ENCODE measurements around the gene EQTN.

The EQTN gene

DNA sequence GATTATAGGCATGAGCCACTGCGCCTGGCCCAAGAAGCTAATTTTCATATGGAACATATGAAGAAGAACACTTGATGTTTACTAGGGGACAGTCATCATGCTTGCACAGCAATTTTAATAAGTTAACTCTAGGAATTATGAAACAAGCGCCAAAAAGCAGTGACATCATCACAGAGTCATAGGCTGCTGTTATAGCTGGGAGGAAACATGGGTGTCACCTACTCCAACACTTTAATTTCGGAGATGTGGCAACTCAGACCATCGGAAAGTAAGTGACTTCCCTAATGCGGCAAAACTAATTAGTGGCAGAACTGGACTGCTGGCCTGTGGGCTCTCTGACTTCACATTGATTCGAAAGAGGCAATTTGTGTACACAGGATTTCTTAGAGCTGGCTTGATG is 38.1 kb upstream of the EQTN start:
- Histone ChIP-seq H4K5ac (ENCODE audit: low read length) (no peak overlapping the region), H3K18ac (ENCODE audit: low read length) (no peak overlapping the region), H3K79me1 (ENCODE audit: low read length) (no peaks in the 10 kb centered on the region), H2BK5ac (ENCODE audit: low read length) (no peak overlapping the region), H3K23ac (ENCODE audit: low read length) (no peak overlapping the region), H3K4ac (ENCODE audit: low read depth, low read length) (no peak overlapping the region), H2AK5ac (ENCODE audit: low read length) (no peak overlapping the region), H3K27ac (ENCODE audit: low read depth, low read length) (no peak overlapping the region), H3K4me1 (ENCODE audit: control insufficient read depth, low read depth, low read length) (no peaks in the 10 kb centered on the region), H2BK120ac (ENCODE audit: low read depth, low read length) (no peak overlapping the region), H3K36me3 (ENCODE audit: control insufficient read depth, insufficient read depth, low read length) (no peaks in the 10 kb centered on the region), H3K9ac (ENCODE audit: low read length) (no peak overlapping the region), H3K79me2 (ENCODE audit: control insufficient read depth, insufficient read depth, low read length) (no peaks in the 10 kb centered on the region), H3K27me3 (ENCODE audit: insufficient read depth, low read length, poor library complexity) (no peaks in the 10 kb centered on the region), H3K4me3 (ENCODE audit: low read length) (no peak overlapping the region), H3K56ac (ENCODE audit: low read length) (no peak overlapping the region), H3K4me2 (ENCODE audit: low read length) (no peak overlapping the region), H2BK15ac (replicated peaks; ENCODE audit: low read depth) (no peak overlapping the region), H4K8ac (ENCODE audit: low read depth, low read length) (no peak overlapping the region)
- no peak for DNase-seq
- WGBS (ENCODE audit: extremely low coverage, insufficient coverage, low lambda C conversion rate), result no CpG with 5 or more reads among the region's 6 CpGs

- H2BK5ac ChIP-seq (ENCODE audit: low read length), result no peak overlapping the region
- no peak overlapping the region for H3K4me3 ChIP-seq (ENCODE audit: low read length)
- peak; percentile 96 for DNase-seq
- H2AK5ac ChIP-seq (ENCODE audit: low read length), result no peak overlapping the region
- H3K79me2 ChIP-seq (ENCODE audit: control insufficient read depth, insufficient read depth, low read length), result no peaks in the 10 kb centered on the region
- no peak overlapping the region for H2BK15ac ChIP-seq (replicated peaks; ENCODE audit: low read depth)
- H4K5ac ChIP-seq (ENCODE audit: low read length), result no peak overlapping the region
- H3K27ac ChIP-seq (ENCODE audit: low read depth, low read length), result peak overlapping the region; percentile 14
- no peak overlapping the region for H3K18ac ChIP-seq (ENCODE audit: low read length)
- H3K23ac ChIP-seq (ENCODE audit: low read length), result no peak overlapping the region
- no peaks in the 10 kb centered on the region for H3K4me1 ChIP-seq (ENCODE audit: control insufficient read depth, low read depth, low read length)
- H3K27me3 ChIP-seq (ENCODE audit: insufficient read depth, low read length, poor library complexity), result no peaks in the 10 kb centered on the region
- no peak overlapping the region for H2BK120ac ChIP-seq (ENCODE audit: low read depth, low read length)
- H3K4ac ChIP-seq (ENCODE audit: low read depth, low read length), result no peak overlapping the region
- no CpG with 5 or more reads among the region's 7 CpGs for WGBS (ENCODE audit: extremely low coverage, insufficient coverage, low lambda C conversion rate)
- no peaks in the 10 kb centered on the region for H3K36me3 ChIP-seq (ENCODE audit: control insufficient read depth, insufficient read depth, low read length)
- no peak overlapping the region for H4K8ac ChIP-seq (ENCODE audit: low read depth, low read length)
- H3K79me1 ChIP-seq (ENCODE audit: low read length), result no peaks in the 10 kb centered on the region
- no peak overlapping the region for H3K56ac ChIP-seq (ENCODE audit: low read length)
- H3K4me2 ChIP-seq (ENCODE audit: low read length), result no peak overlapping the region
- no peak overlapping the region for H3K9ac ChIP-seq (ENCODE audit: low read length)
These were observed 36.5 kb upstream of the EQTN start for GRCh38 chr9:27333241-27334052.

DNA sequence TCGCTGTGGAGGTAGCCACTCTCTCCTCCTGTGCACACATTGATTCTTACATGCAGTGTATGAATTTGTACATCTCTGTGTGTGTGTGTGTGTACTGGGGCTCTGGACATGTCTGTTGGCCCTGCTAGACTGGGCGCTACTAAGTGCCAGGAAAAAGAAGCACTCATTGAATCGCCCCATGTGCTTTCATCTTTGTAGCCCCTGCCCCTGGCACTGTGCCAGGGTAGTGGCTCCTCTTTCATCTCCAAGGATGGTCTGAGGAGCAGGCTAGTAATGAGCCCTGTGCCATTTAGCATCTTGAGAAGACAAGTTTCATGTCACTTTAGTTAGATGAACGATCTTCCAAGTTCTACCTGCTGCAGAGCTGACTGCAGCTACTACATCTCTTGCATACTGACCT is 34.4 kb upstream of the EQTN start:
- no peak overlapping the region for H2BK5ac ChIP-seq (ENCODE audit: low read length)

GRCh38 chr9:27329291-27329690 is 32.3 kb upstream of the EQTN start:
- Histone ChIP-seq H3K9ac (ENCODE audit: low read length) (no peak overlapping the region), H3K79me2 (ENCODE audit: control insufficient read depth, insufficient read depth, low read length) (no peaks in the 10 kb centered on the region), H3K27me3 (ENCODE audit: insufficient read depth, low read length, poor library complexity) (no peaks in the 10 kb centered on the region), H3K4me1 (ENCODE audit: control insufficient read depth, low read depth, low read length) (no peaks in the 10 kb centered on the region), H2BK15ac (replicated peaks; ENCODE audit: low read depth) (no peak overlapping the region), H4K5ac (ENCODE audit: low read length) (no peak overlapping the region), H3K56ac (ENCODE audit: low read length) (no peak overlapping the region), H3K23ac (ENCODE audit: low read length) (no peak overlapping the region), H2BK120ac (ENCODE audit: low read depth, low read length) (no peak overlapping the region), H3K36me3 (ENCODE audit: control insufficient read depth, insufficient read depth, low read length) (no peaks in the 10 kb centered on the region), H3K4me3 (ENCODE audit: low read length) (no peak overlapping the region), H3K79me1 (ENCODE audit: low read length) (no peaks in the 10 kb centered on the region), H2BK5ac (ENCODE audit: low read length) (no peak overlapping the region), H4K8ac (ENCODE audit: low read depth, low read length) (no peak overlapping the region), H2AK5ac (ENCODE audit: low read length) (no peak overlapping the region), H3K27ac (ENCODE audit: low read depth, low read length) (no peak overlapping the region), H3K4me2 (ENCODE audit: low read length) (no peak overlapping the region), H3K18ac (ENCODE audit: low read length) (no peak overlapping the region), H3K4ac (ENCODE audit: low read depth, low read length) (no peak overlapping the region)
- WGBS (ENCODE audit: extremely low coverage, insufficient coverage, low lambda C conversion rate), result no CpG with 5 or more reads among the region's 9 CpGs
- DNase-seq, result no peak

More for the DNA sequence above, 34.4 kb upstream of the EQTN start:
- Histone ChIP-seq H3K79me2 (ENCODE audit: control insufficient read depth, insufficient read depth, low read length) (no peaks in the 10 kb centered on the region), H2BK120ac (ENCODE audit: low read depth, low read length) (no peak overlapping the region), H3K9ac (ENCODE audit: low read length) (no peak overlapping the region), H3K4me3 (ENCODE audit: low read length) (no peak overlapping the region), H3K4me1 (ENCODE audit: control insufficient read depth, low read depth, low read length) (no peaks in the 10 kb centered on the region), H3K36me3 (ENCODE audit: control insufficient read depth, insufficient read depth, low read length) (no peaks in the 10 kb centered on the region), H3K79me1 (ENCODE audit: low read length) (no peaks in the 10 kb centered on the region), H2AK5ac (ENCODE audit: low read length) (no peak overlapping the region), H2BK15ac (replicated peaks; ENCODE audit: low read depth) (no peak overlapping the region), H3K56ac (ENCODE audit: low read length) (no peak overlapping the region), H3K4ac (ENCODE audit: low read depth, low read length) (no peak overlapping the region), H3K4me2 (ENCODE audit: low read length) (no peak overlapping the region), H3K27me3 (ENCODE audit: insufficient read depth, low read length, poor library complexity) (no peaks in the 10 kb centered on the region), H3K27ac (ENCODE audit: low read depth, low read length) (no peak overlapping the region), H4K5ac (ENCODE audit: low read length) (no peak overlapping the region), H4K8ac (ENCODE audit: low read depth, low read length) (no peak overlapping the region), H3K23ac (ENCODE audit: low read length) (no peak overlapping the region), H3K18ac (ENCODE audit: low read length) (no peak overlapping the region)
- whole genome bisulfite sequencing (ENCODE audit: extremely low coverage, insufficient coverage, low lambda C conversion rate), result no CpG with 5 or more reads among the region's 4 CpGs
- DNase-seq, result no peak

DNA sequence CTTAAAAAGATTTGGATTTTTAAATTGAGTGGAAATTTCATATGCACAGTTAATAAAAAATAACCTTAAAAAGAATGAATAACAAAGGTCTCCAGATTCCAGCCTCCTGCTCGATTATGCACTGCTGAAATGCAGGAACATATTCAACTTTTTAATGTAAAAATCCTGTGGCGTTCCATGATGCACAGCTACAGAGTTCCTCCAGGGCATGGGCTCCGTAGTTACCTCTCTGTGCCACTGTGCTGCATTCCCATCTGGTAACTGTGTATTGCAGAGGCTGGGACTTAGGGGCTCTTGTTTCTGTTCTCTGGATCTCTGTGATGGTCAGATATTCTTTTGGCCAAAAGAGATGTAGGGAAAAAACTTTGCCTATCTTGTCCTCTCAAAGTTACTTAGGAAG is 31.5 kb upstream of the EQTN start:
- H3K4me2 ChIP-seq (ENCODE audit: low read length), result no peak overlapping the region
- H3K23ac ChIP-seq (ENCODE audit: low read length), result no peak overlapping the region
- H2BK5ac ChIP-seq (ENCODE audit: low read length), result no peak overlapping the region
- no peaks in the 10 kb centered on the region for H3K36me3 ChIP-seq (ENCODE audit: control insufficient read depth, insufficient read depth, low read length)
- H3K79me2 ChIP-seq (ENCODE audit: control insufficient read depth, insufficient read depth, low read length), result no peaks in the 10 kb centered on the region
- no peak overlapping the region for H2BK120ac ChIP-seq (ENCODE audit: low read depth, low read length)
- WGBS (ENCODE audit: extremely low coverage, insufficient coverage, low lambda C conversion rate), result no CpG with 5 or more reads among the region's 3 CpGs
- H3K4me1 ChIP-seq (ENCODE audit: control insufficient read depth, low read depth, low read length), result no peaks in the 10 kb centered on the region
- H3K79me1 ChIP-seq (ENCODE audit: low read length), result no peaks in the 10 kb centered on the region
- H2AK5ac ChIP-seq (ENCODE audit: low read length), result no peak overlapping the region
- no peak overlapping the region for H3K56ac ChIP-seq (ENCODE audit: low read length)
- H4K8ac ChIP-seq (ENCODE audit: low read depth, low read length), result no peak overlapping the region
- H3K4me3 ChIP-seq (ENCODE audit: low read length), result no peak overlapping the region
- no peak overlapping the region for H3K4ac ChIP-seq (ENCODE audit: low read depth, low read length)
- DNase-seq, result no peak
- no peak overlapping the region for H2BK15ac ChIP-seq (replicated peaks; ENCODE audit: low read depth)
- no peak overlapping the region for H4K5ac ChIP-seq (ENCODE audit: low read length)
- no peak overlapping the region for H3K18ac ChIP-seq (ENCODE audit: low read length)
- no peak overlapping the region for H3K9ac ChIP-seq (ENCODE audit: low read length)
- no peaks in the 10 kb centered on the region for H3K27me3 ChIP-seq (ENCODE audit: insufficient read depth, low read length, poor library complexity)
- H3K27ac ChIP-seq (ENCODE audit: low read depth, low read length), result no peak overlapping the region

GRCh38 chr9:27311184-27311583 is 14.2 kb upstream of the EQTN start:
- no peak overlapping the region for H4K5ac ChIP-seq (ENCODE audit: low read length)
- no peaks in the 10 kb centered on the region for H3K79me2 ChIP-seq (ENCODE audit: control insufficient read depth, insufficient read depth, low read length)
- no peaks in the 10 kb centered on the region for H3K36me3 ChIP-seq (ENCODE audit: control insufficient read depth, insufficient read depth, low read length)
- H2BK15ac ChIP-seq (replicated peaks; ENCODE audit: low read depth), result no peak overlapping the region
- peaks cover 5% of the 10 kb centered on the region for H3K4me1 ChIP-seq (ENCODE audit: control insufficient read depth, low read depth, low read length)
- H3K56ac ChIP-seq (ENCODE audit: low read length), result no peak overlapping the region
- no CpG with 5 or more reads among the region's 2 CpGs for WGBS (ENCODE audit: extremely low coverage, insufficient coverage, low lambda C conversion rate)
- no peak overlapping the region for H3K23ac ChIP-seq (ENCODE audit: low read length)
- H2BK120ac ChIP-seq (ENCODE audit: low read depth, low read length), result no peak overlapping the region
- no peak overlapping the region for H4K8ac ChIP-seq (ENCODE audit: low read depth, low read length)
- no peak overlapping the region for H3K4me2 ChIP-seq (ENCODE audit: low read length)
- no peak overlapping the region for H2BK5ac ChIP-seq (ENCODE audit: low read length)
- no peak overlapping the region for H3K4me3 ChIP-seq (ENCODE audit: low read length)
- H3K27ac ChIP-seq (ENCODE audit: low read depth, low read length), result no peak overlapping the region
- H2AK5ac ChIP-seq (ENCODE audit: low read length), result no peak overlapping the region
- no peaks in the 10 kb centered on the region for H3K79me1 ChIP-seq (ENCODE audit: low read length)
- no peak overlapping the region for H3K18ac ChIP-seq (ENCODE audit: low read length)
- H3K4ac ChIP-seq (ENCODE audit: low read depth, low read length), result no peak overlapping the region
- no peak overlapping the region for H3K9ac ChIP-seq (ENCODE audit: low read length)
- DNase-seq, result no peak
- no peaks in the 10 kb centered on the region for H3K27me3 ChIP-seq (ENCODE audit: insufficient read depth, low read length, poor library complexity)

Data from mesendoderm (in vitro differentiated cells).